Adipocyte (in vitro differentiated cells): ENCODE measurements around the gene NRP1.

Experiments
- DNase-seq: peaks from one replicate; pipeline ENCODE4 v3.0.0-alpha.2; 2015; ENCODE audit warnings: low read depth
- H3K27me3 ChIP-seq: replicated peaks from 2 replicates; pipeline ENCODE4 v1.7.0; 2013; ENCODE audit warnings: mild to moderate bottlenecking, low read length, moderate library complexity; ENCODE audit not compliant: control insufficient read depth, insufficient read depth
- H3K36me3 ChIP-seq: 2 replicates; pipeline ENCODE4 v1.7.0; 2013; ENCODE audit warnings: low read length, mild to moderate bottlenecking, moderate library complexity; ENCODE audit not compliant: control insufficient read depth, insufficient read depth, severe bottlenecking
- H3K4me1 ChIP-seq: 2 replicates; pipeline ENCODE4 v1.7.0; 2013; ENCODE audit warnings: mild to moderate bottlenecking, low read length, moderate library complexity; ENCODE audit not compliant: control insufficient read depth, insufficient read depth
- H3K4me3 ChIP-seq: 2 replicates; pipeline ENCODE4 v1.7.0; 2013; ENCODE audit warnings: mild to moderate bottlenecking, low read length, moderate library complexity
- H3K9ac ChIP-seq: 2 replicates; pipeline ENCODE4 v1.7.0; 2013; ENCODE audit warnings: mild to moderate bottlenecking, low read length, moderate library complexity
- H3K9me3 ChIP-seq: 2 replicates; pipeline ENCODE4 v1.7.0; 2013; ENCODE audit warnings: mild to moderate bottlenecking, low read length, moderate library complexity; ENCODE audit not compliant: control insufficient read depth

Gene NRP1

DNA sequence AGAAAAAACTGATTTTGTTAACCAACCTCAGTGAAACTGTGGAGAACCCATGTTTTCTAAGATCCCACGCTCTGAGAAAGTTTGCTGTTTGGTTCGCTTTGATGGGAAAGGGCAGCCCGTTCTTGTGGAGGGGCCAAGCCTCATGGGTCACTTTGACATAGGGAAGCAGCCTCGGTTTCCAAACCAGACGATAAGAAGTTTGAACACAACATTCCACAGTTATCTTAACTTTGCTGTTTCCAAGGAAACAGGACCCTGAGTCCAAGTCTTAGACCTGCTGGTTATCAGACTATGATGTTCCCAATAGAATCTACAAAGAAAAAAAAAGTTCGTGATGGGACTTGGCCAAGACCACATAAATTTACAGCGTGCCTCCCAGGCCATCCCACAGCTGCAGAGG, 182.3 kb downstream of the NRP1 start:
- Histone ChIP-seq H3K9me3 (no peaks in the 10 kb centered on the region), H3K4me1 (peaks cover 30% of the 10 kb centered on the region), H3K9ac (no peak overlapping the region), H3K27me3 (no peaks in the 10 kb centered on the region), H3K36me3 (no peaks in the 10 kb centered on the region), H3K4me3 (no peak overlapping the region)
- DNase-seq = no peak

DNA sequence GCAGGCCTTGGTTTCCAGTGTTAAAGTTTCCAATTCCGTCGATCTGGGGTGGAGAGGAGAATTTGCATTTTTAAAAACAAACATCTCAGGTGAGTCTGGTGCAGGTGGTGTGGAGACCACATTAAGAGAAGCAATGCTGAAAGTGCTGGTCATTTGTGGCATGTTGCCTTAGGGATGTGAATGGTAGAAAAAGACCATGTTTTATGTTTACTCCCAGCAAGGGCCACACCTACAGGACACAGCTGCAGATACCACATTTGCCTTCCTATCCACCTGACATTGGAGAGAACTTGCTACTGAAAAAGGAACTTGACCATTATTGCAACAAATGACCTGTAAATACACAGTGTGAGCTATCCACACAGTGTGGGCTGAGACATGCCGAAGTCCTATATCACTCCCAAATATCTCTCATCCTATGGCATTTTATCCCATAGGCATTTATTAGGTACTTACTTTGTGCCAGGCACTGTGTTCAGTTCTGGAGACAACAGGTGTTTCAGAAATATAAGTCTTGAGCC, 183.1 kb downstream of the NRP1 start:
- H3K4me3 ChIP-seq = no peak overlapping the region
- no peaks in the 10 kb centered on the region for H3K9me3 ChIP-seq
- no peaks in the 10 kb centered on the region for H3K27me3 ChIP-seq
- no peak overlapping the region for H3K9ac ChIP-seq
- no peaks in the 10 kb centered on the region for H3K36me3 ChIP-seq
- DNase-seq = no peak
- peaks cover 23% of the 10 kb centered on the region for H3K4me1 ChIP-seq

DNA sequence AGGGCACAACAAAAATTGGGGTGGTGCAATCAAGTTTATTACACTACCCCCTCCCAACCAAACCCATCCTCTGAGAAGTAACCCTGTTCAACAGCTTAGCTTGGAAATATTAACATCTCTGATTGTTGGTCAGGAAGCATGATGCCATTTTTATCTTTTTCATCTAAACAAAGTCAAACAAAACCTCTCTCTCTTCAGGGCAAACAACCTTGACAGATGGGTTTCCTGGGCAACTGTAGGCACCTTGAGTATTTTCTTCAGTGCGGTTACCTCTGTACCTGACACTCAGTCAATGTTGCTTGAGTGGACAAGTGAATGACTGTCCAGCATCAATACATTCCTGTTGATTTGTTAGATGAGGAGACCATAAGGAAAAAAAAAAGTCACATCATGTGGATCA, 183.6 kb downstream of the NRP1 start:
- H3K36me3 ChIP-seq = no peaks in the 10 kb centered on the region
- no peaks in the 10 kb centered on the region for H3K27me3 ChIP-seq
- no peak for DNase-seq
- peaks cover 18% of the 10 kb centered on the region for H3K4me1 ChIP-seq
- no peak overlapping the region for H3K9ac ChIP-seq
- no peaks in the 10 kb centered on the region for H3K9me3 ChIP-seq
- H3K4me3 ChIP-seq = no peak overlapping the region

DNA sequence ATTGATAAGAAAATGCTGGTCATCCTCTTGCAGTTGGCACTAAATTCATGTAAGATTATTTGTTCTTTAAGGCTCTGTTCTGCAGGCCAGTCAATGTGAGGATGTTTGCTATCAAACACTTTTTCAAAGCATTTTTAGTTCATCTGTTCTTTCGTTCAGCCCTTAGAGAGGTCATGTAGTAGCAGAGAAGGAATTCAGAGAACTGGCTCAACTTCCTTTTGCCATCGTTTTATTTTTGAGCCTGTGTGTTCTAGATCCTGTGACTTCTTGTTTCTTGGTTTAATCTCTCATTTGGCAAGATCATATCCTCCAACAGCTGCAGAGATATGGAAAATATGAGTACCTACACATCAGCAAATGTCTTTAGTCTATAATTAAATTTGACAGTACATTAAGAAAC, 184.3 kb downstream of the NRP1 start:
- Histone ChIP-seq H3K36me3 (no peaks in the 10 kb centered on the region), H3K9me3 (no peaks in the 10 kb centered on the region), H3K9ac (no peak overlapping the region), H3K27me3 (no peaks in the 10 kb centered on the region), H3K4me1 (peaks cover 12% of the 10 kb centered on the region), H3K4me3 (no peak overlapping the region)
- no peak for DNase-seq

DNA sequence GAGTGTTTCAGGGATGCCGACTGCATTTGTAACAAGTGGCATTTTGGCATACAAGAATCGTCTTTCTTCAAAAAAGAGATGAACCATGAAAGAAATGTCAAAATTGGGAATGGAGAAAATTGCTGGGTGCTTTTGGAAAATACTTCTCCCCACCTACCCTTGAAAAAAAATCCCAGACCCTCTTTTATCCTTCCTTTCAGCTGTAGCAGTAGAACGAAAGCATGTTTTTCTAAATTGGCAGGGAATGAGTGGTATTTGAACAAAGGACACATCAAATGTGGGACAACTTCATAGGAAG, 187.5 kb downstream of the NRP1 start:
- no peaks in the 10 kb centered on the region for H3K27me3 ChIP-seq
- no peaks in the 10 kb centered on the region for H3K36me3 ChIP-seq
- H3K4me1 ChIP-seq = peaks cover 11% of the 10 kb centered on the region
- H3K9me3 ChIP-seq = no peaks in the 10 kb centered on the region
- no peak for DNase-seq
- no peak overlapping the region for H3K9ac ChIP-seq
- no peak overlapping the region for H3K4me3 ChIP-seq

DNA sequence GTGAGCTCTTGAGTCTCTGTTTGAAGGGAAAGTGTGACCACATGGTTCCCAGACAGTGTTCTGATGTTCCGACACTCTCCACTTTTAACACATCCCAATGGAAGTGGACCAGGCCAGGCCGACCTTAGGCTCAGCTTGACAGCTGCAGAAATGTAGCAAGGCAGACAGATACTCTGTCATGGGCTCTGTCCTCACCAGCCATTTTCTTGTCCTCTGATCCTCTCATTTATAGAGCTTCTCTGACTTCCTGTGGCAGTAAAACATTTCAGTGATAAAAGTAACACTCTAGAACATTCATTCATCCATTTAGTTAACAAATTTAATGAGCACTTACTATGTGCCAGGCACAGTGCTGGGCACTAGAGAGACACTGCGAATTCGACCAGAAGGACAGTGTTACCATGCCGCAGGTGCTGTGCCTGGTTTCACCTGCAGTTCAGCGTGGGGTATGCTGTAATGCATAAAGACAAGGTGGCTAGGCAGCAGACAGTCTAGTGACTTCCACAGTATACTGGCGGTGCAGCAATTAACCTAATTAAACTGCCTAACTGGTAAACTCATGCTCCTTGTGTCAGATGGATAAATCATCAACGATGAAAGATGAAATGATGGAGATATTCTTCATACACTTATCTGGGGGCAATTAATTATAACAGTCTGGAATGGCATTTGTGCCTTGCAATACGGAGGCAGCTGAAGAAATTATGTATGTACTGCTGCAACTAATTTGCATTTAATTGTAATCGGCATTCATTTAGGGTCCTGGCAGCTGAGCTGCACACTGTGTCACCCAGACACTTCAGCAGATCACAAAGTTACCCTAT, 188.1 kb downstream of the NRP1 start:
- DNase-seq = no peak
- Histone ChIP-seq H3K27me3 (no peaks in the 10 kb centered on the region), H3K4me1 (peaks cover 11% of the 10 kb centered on the region), H3K9ac (no peak overlapping the region), H3K4me3 (no peak overlapping the region), H3K9me3 (no peaks in the 10 kb centered on the region), H3K36me3 (no peaks in the 10 kb centered on the region)

DNA sequence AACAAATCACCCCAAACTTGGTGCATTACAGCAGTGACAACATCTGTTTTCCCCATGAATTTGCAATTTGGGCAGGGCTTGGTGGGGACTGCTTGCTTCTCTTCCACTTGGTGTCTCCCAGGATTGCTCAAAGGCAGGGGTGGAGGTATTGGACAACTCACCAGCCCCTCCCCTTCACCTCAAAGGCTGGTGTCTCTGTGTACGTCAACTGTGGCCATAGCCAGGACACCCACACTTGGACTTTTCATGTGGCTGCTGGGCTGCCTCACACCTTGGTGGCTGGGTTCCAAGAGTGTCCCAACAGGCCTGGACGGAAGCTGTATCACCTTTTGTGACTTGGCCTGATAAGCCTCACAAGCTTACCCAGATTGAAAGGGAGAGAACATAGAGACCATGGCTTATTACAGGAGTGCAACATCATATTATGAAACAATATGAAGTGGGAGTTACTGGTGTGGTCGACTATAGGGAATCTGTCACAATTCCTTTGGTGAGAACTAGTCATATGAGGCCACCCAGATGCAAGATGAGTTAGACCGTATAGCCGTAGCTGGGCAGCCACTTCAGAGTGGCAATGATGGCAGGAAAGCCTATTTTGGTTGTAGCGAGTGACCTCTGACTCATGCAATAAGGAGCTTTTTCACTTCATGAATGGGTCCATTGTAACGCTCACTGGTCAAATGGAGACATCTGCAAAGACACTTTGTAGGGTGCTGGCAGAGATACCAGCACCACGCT, 188.8 kb downstream of the NRP1 start:
- no peak for DNase-seq
- H3K4me3 ChIP-seq = no peak overlapping the region
- H3K9me3 ChIP-seq = no peaks in the 10 kb centered on the region

DNA sequence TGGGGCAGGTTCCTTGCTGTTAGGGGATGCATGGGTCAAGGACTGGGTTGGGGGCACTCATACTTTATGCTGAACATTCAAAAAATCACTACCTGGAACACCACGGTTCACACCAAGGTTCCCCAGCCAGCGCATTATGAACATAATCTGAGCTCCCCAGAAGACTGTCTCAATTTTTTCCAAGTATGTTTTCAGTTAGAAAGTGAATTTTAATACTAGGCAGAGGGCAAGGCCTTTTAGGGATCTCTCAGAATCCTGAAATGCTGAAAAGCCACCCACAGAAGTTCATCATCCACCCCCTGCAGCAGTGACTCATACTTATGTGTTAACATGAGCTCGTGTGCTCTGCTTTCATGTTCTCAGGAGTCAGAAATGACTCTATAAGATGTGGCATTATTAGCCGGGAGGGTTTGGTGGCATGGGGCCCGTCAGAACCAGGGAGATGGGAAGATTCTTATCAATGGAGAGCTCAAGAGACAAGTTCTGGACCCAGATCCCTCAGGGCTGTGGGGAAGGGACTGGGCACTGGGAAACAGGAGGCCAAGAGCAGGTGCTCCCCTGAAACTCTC, 191.2 kb downstream of the NRP1 start:
- H3K36me3 ChIP-seq = no peaks in the 10 kb centered on the region
- H3K9ac ChIP-seq = no peak overlapping the region
- H3K27me3 ChIP-seq = no peaks in the 10 kb centered on the region
- no peaks in the 10 kb centered on the region for H3K9me3 ChIP-seq
- peaks cover 11% of the 10 kb centered on the region for H3K4me1 ChIP-seq
- peak; percentile 74 for DNase-seq
- H3K4me3 ChIP-seq = no peak overlapping the region

More for the DNA sequence above, 188.8 kb downstream of the NRP1 start:
- Histone ChIP-seq H3K4me1 (peaks cover 11% of the 10 kb centered on the region), H3K27me3 (no peaks in the 10 kb centered on the region), H3K9ac (no peak overlapping the region), H3K36me3 (no peaks in the 10 kb centered on the region)

DNA sequence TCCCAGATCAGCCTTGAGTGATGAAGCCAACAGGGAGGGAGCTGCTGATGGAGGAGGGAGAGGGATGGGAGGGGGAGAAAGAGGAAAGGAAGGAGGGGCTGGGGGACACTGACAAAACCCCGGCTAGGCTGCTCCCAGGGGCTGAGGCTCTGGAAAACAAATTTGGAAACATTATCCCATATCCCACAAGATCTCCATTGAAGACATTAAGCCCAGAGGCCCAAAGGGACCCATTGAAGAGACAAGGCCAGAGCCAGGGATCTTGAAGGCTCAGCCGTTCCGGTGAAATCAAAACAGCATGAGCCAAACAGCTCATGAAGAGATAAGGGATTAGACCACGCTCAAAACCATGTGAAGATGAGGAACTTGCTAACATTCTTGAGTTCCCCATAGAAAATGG, 192.2 kb downstream of the NRP1 start:
- H3K36me3 ChIP-seq = no peaks in the 10 kb centered on the region
- no peaks in the 10 kb centered on the region for H3K9me3 ChIP-seq
- no peak for DNase-seq
- no peak overlapping the region for H3K9ac ChIP-seq
- no peaks in the 10 kb centered on the region for H3K27me3 ChIP-seq
- no peak overlapping the region for H3K4me3 ChIP-seq
- peaks cover 11% of the 10 kb centered on the region for H3K4me1 ChIP-seq

DNA sequence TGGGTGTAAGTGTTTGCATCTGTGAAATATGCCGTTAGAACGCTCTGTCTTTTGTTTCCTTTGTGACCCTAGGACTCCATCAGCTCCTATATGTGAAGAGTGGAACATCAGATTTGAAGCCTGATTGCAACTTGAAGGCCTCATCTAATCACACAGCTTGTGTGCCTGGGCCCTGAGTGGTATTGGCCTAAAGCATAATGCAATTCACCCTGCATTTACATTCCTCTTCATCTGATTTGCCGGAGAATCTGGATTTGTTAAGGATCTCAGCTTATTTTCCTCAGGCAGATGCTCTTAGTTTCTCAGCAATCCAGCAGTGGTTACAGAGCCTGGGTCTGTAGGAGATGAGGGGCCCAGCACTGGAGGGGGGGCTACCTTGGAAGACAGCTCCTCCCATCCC, 193.2 kb downstream of the NRP1 start:
- H3K9me3 ChIP-seq = no peaks in the 10 kb centered on the region
- no peak overlapping the region for H3K9ac ChIP-seq
- H3K4me3 ChIP-seq = no peak overlapping the region
- DNase-seq = no peak
- no peaks in the 10 kb centered on the region for H3K36me3 ChIP-seq
- H3K27me3 ChIP-seq = no peaks in the 10 kb centered on the region
- H3K4me1 ChIP-seq = peaks cover 18% of the 10 kb centered on the region

DNA sequence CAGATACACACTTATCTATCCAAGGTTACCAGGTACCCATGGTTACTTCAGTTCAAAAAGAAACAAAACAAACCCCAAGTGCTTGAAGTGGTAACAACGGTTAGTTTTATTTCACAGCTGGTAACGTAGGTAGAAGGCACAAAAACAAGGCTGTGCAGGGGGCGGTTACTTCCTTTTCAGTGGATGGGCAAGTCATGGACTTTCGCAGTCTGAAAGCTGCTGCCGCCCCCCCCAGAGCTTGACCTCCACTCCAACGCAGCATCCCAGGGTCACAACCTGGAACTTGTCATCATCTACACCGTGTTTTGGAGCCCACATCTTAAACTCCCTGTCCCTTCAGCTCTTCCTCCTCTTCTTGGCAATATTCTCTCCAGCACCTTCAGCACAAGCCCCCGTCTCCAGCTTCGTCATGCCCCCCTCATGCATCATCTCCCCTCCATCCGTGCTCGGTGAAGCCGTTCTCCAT, 195.3 kb downstream of the NRP1 start:
- Histone ChIP-seq H3K27me3 (no peaks in the 10 kb centered on the region), H3K9ac (no peak overlapping the region), H3K4me3 (no peak overlapping the region), H3K9me3 (no peaks in the 10 kb centered on the region), H3K36me3 (no peaks in the 10 kb centered on the region), H3K4me1 (peaks cover 24% of the 10 kb centered on the region)
- DNase-seq = no peak
